ENCODE data around the gene TSPAN18.

TSPAN18 gene

GRCh38 chr11:44960200-44960845, 233.6 kb downstream of the TSPAN18 start:
- Histone ChIP-seq H3K4me3 (ENCODE audit: low read length) (no peak overlapping the region), H3K36me3 (replicated peaks; ENCODE audit: insufficient read depth, low read length) (no peaks in the 10 kb centered on the region), H3K79me2 (ENCODE audit: low read length) (no peaks in the 10 kb centered on the region), H3K9me3 (replicated peaks; ENCODE audit: insufficient read depth, low read length) (no peaks in the 10 kb centered on the region), H3K9me2 (replicated peaks; ENCODE audit: insufficient read depth, low read length) (no peaks in the 10 kb centered on the region), H3K9ac (ENCODE audit: low read length) (no peak overlapping the region), H2AFZ (ENCODE audit: low read length) (no peak overlapping the region), H3F3A (ENCODE audit: insufficient read depth, low read length) (no peaks in the 10 kb centered on the region), H3K4me1 (ENCODE audit: low read length) (peaks cover 1% of the 10 kb centered on the region; the same call in 1 of the 2 replicates), H3K27ac (ENCODE audit: low read length) (no peak overlapping the region), H3K27me3 (replicated peaks; ENCODE audit: insufficient read depth, low read length) (no peaks in the 10 kb centered on the region), H3K4me2 (ENCODE audit: low read depth, low read length) (no peak overlapping the region), H4K20me1 (ENCODE audit: insufficient read depth, low read length) (no peaks in the 10 kb centered on the region)
- no peak for DNase-seq
- TF ChIP-seq CTCF (IDR thresholded peaks at IDR 0.05; ENCODE audit: low read length), result no peak
- no peak for TF ChIP-seq EZH2 (optimal IDR thresholded peaks at IDR 0.05; ENCODE audit: low read depth, low read length)
- TF ChIP-seq EZH2phosphoT487 (IDR thresholded peaks at IDR 0.05; ENCODE audit: low read length), result no peak

- no peak overlapping the region for H3K4me2 ChIP-seq (ENCODE audit: low read depth, low read length)
- H3K79me2 ChIP-seq (ENCODE audit: low read length), result no peaks in the 10 kb centered on the region
- H3K9me2 ChIP-seq (replicated peaks; ENCODE audit: insufficient read depth, low read length), result no peaks in the 10 kb centered on the region
- no peaks in the 10 kb centered on the region for H3K36me3 ChIP-seq (replicated peaks; ENCODE audit: insufficient read depth, low read length)
- no peaks in the 10 kb centered on the region for H3F3A ChIP-seq (ENCODE audit: insufficient read depth, low read length)
- no peak overlapping the region for H3K9ac ChIP-seq (ENCODE audit: low read length)
- DNase-seq, result no peak
- H3K4me3 ChIP-seq (ENCODE audit: low read length), result no peak overlapping the region
- TF ChIP-seq EZH2phosphoT487 (IDR thresholded peaks at IDR 0.05; ENCODE audit: low read length) (no peak), CTCF (IDR thresholded peaks at IDR 0.05; ENCODE audit: low read length) (no peak), EZH2 (optimal IDR thresholded peaks at IDR 0.05; ENCODE audit: low read depth, low read length) (no peak)
- H4K20me1 ChIP-seq (ENCODE audit: insufficient read depth, low read length), result no peaks in the 10 kb centered on the region
- H3K4me1 ChIP-seq (ENCODE audit: low read length), result no peaks in the 10 kb centered on the region
- H3K27me3 ChIP-seq (replicated peaks; ENCODE audit: insufficient read depth, low read length), result no peaks in the 10 kb centered on the region
- H3K9me3 ChIP-seq (replicated peaks; ENCODE audit: insufficient read depth, low read length), result no peaks in the 10 kb centered on the region
- no peak overlapping the region for H2AFZ ChIP-seq (ENCODE audit: low read length)
- H3K27ac ChIP-seq (ENCODE audit: low read length), result no peak overlapping the region
Measured at GRCh38 chr11:44962464-44962863, 235.7 kb downstream of the TSPAN18 start.

- Histone ChIP-seq H3K27ac (ENCODE audit: low read length) (no peak overlapping the region), H3K4me2 (ENCODE audit: low read depth, low read length) (no peak overlapping the region), H3K79me2 (ENCODE audit: low read length) (no peaks in the 10 kb centered on the region), H3K36me3 (replicated peaks; ENCODE audit: insufficient read depth, low read length) (no peaks in the 10 kb centered on the region), H3K27me3 (replicated peaks; ENCODE audit: insufficient read depth, low read length) (no peaks in the 10 kb centered on the region), H3K4me3 (ENCODE audit: low read length) (no peak overlapping the region), H4K20me1 (ENCODE audit: insufficient read depth, low read length) (no peaks in the 10 kb centered on the region), H3K4me1 (ENCODE audit: low read length) (no peaks in the 10 kb centered on the region), H3K9me2 (replicated peaks; ENCODE audit: insufficient read depth, low read length) (no peaks in the 10 kb centered on the region), H3K9me3 (replicated peaks; ENCODE audit: insufficient read depth, low read length) (no peaks in the 10 kb centered on the region), H3K9ac (ENCODE audit: low read length) (no peak overlapping the region), H3F3A (ENCODE audit: insufficient read depth, low read length) (no peaks in the 10 kb centered on the region), H2AFZ (ENCODE audit: low read length) (no peak overlapping the region)
- TF ChIP-seq CTCF (IDR thresholded peaks at IDR 0.05; ENCODE audit: low read length) (no peak), EZH2phosphoT487 (IDR thresholded peaks at IDR 0.05; ENCODE audit: low read length) (no peak), EZH2 (optimal IDR thresholded peaks at IDR 0.05; ENCODE audit: low read depth, low read length) (no peak)
- no peak for DNase-seq
Measured at GRCh38 chr11:44963136-44963535, 236.4 kb downstream of the TSPAN18 start.
